Stimulated activated CD4-positive, alpha-beta T cell treated with anti-CD3 and anti-CD28 coated beads, TNF-alpha, amount 100 ng/mL, for 4 hours (primary cell): ENCODE results near the gene PC.

Experiments
- DNase-seq, 3 experiments: peaks; one replicate each; pipeline ENCODE4 v3.0.0-alpha.2; 2020; ENCODE audit warnings: low read depth in 3 of 3

The PC gene

GRCh38 chr11:66884443-66884842 is 73.7 kb downstream of the PC start:
- DNase-seq: no peak

DNA sequence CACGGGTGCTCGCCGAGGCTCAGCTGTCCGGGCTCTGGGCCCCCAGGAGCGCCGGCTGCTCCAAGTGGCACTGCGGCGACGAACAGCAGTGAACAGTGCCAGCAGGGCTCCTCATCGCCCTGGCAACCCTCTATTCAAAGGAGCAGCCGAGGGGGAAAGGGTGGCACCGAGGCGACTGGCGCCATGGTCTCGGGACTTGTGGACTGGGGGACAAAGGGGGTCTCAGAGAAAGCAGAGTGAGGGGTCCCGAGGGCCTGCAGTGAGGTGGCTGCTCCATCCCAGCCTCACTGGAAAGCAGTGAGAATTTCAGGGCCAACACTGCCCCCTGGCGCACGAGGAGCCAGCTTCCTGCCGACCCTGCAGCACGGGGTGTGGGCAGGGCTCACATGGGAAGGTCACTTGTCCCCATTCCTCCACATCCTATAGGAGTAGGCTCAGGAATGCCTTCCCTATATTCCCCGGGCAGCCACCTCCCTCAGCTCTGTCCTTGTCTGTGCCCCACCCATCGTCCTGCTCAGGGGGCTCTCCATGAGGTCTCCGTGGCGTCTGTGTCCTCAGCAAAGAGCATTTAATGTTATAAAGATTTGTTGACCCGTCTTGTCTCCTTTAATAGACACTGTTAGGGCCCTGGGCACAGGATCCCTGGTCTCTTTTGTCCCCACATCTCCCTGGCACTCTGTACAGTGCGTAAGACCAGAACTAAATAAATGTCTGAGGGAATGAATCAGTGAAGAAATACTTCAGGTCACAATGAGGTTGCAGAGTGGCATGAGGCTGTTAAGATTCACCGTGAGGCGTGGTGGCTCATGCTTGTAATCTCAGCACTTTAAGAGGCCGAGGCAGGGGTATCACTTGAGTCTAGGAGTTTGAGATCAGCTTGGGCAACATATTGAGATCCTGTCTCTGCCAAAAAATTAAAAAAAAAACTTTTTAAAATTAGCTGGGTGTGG is 74.9 kb downstream of the PC start:
- peak; percentile 42 to 47 (median 44) for DNase-seq

GRCh38 chr11:66882561-66883015 is 75.6 kb downstream of the PC start:
- DNase-seq: no peak

- DNase-seq: no peak
Measured at GRCh38 chr11:66881927-66882452, 76.2 kb downstream of the PC start.

DNA sequence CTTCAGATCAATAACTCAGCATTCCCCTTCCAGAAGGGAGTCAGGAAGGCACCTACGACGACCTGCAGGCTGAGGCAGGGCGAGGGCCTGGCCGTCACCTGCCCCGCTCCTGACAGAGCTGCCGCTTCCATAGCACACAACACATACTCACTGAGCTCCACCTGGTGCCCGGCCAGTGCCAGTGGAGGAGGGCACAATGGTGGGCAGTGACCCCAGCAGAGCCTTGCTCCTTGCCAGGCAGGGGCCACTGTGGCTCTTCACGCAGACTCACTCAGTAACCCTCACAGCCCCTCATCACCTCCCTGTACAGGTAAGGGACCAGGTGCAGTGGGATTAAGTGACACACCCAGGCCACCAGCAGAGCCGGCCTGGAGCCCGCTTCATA is 76.7 kb downstream of the PC start:
- no peak for DNase-seq

GRCh38 chr11:66880496-66881450 is 77.4 kb downstream of the PC start:
- no peak for DNase-seq

GRCh38 chr11:66879999-66880398 is 78.2 kb downstream of the PC start:
- DNase-seq: no peak

- DNase-seq: no peak
Measured at GRCh38 chr11:66879583-66879982, 78.6 kb downstream of the PC start.

DNA sequence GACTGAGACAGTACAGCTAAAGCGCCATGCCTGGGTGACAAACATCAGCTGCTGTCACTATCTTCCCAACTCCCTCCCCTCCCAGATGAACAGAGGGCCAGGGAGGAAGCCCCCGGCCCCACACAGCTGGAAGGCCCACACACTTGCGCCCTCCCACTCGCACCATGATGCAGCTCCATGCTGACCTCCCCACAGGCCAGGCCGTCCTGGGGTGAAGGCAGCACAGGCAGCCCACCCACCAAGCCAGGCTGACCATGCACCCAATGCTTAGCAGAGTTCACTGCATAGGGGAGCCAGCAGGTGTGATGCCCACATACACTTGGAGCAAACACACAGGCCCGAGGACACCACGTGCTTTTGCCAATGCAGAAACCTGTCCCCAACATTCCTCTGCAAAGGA is 79.2 kb downstream of the PC start:
- DNase-seq: no peak

- DNase-seq: no peak
Measured at GRCh38 chr11:66878474-66878873, 79.7 kb downstream of the PC start.

DNA sequence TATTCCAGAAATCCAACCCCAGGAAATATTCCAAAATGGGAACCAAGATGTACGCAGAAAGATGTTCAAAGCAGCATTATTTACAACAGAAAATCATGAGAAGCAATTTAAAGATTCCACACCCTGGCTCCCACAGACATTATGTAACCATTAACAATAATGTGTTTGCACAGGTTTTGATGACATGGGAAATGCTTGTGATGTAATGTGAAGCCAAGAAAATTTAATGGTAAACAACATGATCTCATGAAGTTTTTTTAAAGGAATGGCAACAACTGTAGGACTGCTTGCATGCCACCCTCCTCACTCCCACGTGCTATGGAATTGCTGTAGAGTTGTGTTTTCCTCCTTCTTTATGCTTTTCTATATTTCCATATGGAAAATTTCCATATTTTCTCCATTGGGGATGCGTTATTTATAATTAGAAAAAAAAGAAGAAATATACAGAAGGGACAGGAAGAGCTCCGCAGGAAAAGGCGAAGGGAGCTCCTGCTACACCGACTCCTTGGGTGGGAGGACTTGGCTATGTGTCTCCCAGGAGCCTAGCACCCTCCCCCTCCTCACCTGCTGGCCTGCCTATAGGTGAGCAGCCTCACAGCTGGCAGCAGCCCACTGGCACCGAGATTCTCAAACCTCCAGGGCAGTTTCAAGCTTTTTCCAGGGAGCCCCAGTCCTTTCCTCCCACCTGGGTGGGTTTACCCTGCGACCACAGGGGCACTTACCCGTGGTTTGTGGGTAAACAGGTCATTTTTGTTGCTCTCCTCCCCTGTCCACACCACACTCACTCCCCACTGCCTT is 80.4 kb downstream of the PC start:
- DNase-seq: no peak

DNA sequence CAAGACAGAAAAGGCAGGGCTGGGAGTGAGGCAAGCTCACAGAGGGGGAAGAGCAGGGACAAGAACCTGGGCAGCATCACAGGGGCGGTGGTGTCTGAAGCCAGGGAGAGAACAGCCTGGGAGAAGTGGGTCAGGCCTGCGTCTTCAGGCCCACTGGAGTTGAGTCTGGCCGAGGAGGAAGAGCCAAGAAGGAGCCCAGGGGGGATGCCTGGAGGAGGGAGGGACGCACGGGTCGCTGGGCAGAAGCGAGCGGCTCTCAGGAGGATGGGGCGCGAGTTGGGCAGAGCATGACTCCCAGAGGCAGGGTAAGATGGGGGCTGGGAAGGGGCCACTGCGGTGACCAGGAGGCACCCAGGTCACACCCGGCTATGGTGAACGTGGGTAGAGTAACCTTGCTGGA is 82.8 kb downstream of the PC start:
- DNase-seq: no peak

DNA sequence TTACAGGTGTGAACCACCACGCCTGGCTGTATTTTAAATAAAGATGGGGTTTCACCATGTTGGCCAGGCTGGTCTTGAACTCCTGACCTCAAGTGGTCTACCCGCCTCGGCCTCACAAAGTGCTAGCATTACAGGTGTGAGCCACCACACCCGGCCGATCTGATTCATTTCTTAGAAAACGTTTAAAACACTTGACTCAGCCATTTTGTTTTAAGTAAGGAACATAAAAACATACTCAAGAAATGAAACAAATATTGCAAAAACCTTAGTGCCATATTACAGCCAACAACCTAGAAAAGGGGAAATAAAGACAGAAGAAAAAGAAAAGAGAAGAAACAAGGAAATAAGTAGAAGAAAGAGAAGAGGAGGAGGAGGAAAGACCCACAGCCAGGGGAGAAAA is 84.0 kb downstream of the PC start:
- no peak for DNase-seq

- DNase-seq: no peak
Measured at GRCh38 chr11:66871521-66871901, 86.7 kb downstream of the PC start.

DNA sequence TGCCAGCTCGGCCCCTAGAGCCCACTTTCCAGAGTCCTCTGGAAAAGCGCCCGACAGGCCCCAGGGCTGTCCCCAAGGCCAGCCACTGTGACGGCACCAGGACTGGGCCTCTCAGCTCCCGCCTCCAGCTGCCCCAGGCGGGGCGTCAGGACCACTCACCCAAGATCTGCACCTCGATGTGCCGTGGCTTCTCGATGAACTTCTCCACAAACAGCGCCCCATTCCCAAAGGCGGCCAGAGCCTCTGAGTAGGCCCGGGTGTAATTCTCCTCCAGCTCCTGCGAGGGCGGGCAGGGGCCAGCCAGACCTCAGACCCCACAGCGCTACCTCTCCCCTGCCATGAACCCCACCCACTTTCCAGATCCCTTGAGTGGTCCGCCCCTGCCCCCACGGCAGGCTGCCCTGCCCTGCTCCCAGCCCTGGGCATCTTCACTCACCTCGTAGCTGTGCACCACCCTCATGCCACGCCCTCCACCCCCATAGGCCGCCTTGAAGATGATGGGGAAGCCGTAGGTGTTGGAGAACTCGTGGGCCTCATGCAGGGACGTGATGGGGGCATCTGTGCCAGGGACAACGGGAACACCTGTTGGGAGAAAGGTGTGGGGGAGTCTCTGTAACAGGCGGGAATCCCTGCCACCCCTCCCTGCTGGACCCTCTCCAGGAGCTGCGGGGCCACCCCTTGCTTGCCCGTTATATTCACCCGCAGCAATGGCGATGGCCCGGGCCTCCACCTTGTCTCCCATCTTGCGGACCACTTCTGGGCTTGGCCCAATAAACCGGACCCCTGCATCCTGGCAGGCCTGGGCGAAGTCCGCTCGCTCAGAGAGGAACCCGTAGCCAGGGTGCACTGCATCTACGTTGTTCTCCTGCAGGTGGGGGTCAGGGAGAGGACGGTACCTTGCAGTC is 87.3 kb downstream of the PC start:
- no peak for DNase-seq

GRCh38 chr11:66870131-66870530 is 88.1 kb downstream of the PC start:
- DNase-seq: no peak

DNA sequence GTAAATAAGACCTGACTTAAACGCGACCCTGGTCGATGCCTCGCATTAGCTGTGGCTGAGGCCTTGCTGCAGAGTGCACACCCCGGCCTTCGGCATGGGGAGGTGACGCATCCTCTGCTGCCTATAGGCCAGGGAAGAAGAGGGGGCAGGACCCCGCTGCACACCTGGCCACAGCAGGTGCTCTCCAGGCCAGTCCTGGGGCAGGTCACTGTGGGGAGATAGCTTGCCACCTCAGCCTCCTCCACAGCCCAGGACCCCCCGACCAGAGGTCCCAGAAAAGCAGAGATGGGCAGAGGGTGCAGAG is 88.7 kb downstream of the PC start:
- DNase-seq: no peak

GRCh38 chr11:66868726-66869566 is 89.2 kb downstream of the PC start:
- DNase-seq: peak; percentile 56 to 71 (median 67)

DNA sequence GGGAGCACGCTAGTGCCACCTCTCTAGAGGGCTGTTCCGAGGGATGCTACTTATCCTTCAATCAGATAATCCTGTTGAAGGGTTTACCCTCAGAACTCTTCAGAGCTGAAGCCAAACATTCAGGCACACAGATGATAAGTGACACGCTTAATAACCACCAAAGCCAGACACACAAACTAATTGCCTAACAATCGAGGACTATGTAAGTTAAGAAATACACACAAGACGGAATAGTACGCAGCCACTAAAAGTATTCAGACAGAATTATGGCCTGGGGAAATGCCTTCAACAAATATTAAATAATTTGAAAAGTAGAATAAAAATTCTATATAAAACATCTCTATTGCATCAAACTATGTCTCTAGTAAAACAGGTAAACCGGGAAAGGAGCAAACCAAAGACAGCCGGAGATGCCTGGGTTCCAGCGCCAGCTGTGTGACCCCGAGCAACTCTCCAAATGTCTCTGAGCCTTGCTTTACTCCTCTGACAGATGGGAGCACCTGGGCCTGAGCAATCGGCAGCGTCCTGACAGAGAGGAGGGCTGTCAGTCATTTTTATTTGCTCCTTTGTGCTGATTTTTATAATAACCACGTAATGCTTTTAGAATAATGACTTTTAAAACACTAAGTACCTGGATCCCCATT is 90.0 kb downstream of the PC start:
- DNase-seq: no peak
